ENCODE data around the gene MMP28.

GRCh38 chr17:35797918-35798317, 2.5 kb upstream of the MMP28 start:
- TF ChIP-seq POLR2A (IDR thresholded peaks at IDR 0.05) (no peak), POLR2AphosphoS5 (IDR thresholded peaks at IDR 0.05) (no peak)
- TF ChIP-seq, protein P1, sequence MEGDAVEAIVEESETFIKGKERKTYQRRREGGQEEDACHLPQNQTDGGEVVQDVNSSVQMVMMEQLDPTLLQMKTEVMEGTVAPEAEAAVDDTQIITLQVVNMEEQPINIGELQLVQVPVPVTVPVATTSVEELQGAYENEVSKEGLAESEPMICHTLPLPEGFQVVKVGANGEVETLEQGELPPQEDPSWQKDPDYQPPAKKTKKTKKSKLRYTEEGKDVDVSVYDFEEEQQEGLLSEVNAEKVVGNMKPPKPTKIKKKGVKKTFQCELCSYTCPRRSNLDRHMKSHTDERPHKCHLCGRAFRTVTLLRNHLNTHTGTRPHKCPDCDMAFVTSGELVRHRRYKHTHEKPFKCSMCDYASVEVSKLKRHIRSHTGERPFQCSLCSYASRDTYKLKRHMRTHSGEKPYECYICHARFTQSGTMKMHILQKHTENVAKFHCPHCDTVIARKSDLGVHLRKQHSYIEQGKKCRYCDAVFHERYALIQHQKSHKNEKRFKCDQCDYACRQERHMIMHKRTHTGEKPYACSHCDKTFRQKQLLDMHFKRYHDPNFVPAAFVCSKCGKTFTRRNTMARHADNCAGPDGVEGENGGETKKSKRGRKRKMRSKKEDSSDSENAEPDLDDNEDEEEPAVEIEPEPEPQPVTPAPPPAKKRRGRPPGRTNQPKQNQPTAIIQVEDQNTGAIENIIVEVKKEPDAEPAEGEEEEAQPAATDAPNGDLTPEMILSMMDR (IDR thresholded peaks at IDR 0.05) = no peak
